ENCODE data around the gene ZNHIT1.

DNA sequence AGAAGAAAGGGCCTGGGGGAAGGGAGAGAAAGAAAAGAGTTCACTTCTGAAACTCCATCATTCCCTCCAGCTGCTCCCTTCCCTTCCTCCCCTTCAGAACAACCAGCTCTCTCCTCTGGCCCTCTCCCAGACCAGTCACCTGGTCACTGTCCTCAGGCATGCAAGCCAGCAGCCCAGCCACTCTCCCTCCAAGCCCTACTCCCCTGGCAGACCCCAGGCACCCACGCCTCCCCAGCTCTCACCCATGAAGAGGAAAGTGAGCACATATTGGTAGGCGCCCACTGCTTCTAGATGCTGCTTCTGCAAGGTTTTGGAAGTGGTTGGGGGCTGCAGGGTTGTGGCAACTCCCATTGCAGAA, 17.5 kb upstream of the ZNHIT1 start:
- TF ChIP-seq, protein P1, sequence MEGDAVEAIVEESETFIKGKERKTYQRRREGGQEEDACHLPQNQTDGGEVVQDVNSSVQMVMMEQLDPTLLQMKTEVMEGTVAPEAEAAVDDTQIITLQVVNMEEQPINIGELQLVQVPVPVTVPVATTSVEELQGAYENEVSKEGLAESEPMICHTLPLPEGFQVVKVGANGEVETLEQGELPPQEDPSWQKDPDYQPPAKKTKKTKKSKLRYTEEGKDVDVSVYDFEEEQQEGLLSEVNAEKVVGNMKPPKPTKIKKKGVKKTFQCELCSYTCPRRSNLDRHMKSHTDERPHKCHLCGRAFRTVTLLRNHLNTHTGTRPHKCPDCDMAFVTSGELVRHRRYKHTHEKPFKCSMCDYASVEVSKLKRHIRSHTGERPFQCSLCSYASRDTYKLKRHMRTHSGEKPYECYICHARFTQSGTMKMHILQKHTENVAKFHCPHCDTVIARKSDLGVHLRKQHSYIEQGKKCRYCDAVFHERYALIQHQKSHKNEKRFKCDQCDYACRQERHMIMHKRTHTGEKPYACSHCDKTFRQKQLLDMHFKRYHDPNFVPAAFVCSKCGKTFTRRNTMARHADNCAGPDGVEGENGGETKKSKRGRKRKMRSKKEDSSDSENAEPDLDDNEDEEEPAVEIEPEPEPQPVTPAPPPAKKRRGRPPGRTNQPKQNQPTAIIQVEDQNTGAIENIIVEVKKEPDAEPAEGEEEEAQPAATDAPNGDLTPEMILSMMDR (IDR thresholded peaks at IDR 0.05): no peak
- TF ChIP-seq EZH2phosphoT487 (IDR thresholded peaks at IDR 0.05): no peak
